Nephron (organoid): ENCODE results near the gene PTTG1.

Experiments used
- H3K27ac Mint-ChIP-seq, 3 experiments: 2 replicates each; pipeline ENCODE4 v1.8.0; 2020; ENCODE audit warnings: mixed read lengths in 3 of 3, mild to moderate bottlenecking in 2 of 3, moderate library complexity in 1 of 3
- H3K27me3 Mint-ChIP-seq: 2 replicates; pipeline ENCODE4 v1.8.0; 2021; ENCODE audit warnings: low read depth, mild to moderate bottlenecking, moderate library complexity, mixed read lengths
- H3K36me3 Mint-ChIP-seq: 2 replicates; pipeline ENCODE4 v1.8.0; 2020; ENCODE audit warnings: low read depth, mixed read lengths
- H3K4me1 Mint-ChIP-seq: 2 replicates; pipeline ENCODE4 v1.8.0; 2020; ENCODE audit warnings: mixed read lengths
- H3K4me3 Mint-ChIP-seq, 3 experiments: 2 replicates each; pipeline ENCODE4 v1.8.0; 2020; ENCODE audit warnings: mild to moderate bottlenecking in 3 of 3, mixed read lengths in 3 of 3, moderate library complexity in 2 of 3
- H3K9me3 Mint-ChIP-seq: 2 replicates; pipeline ENCODE4 v1.8.0; 2020; ENCODE audit warnings: mixed read lengths
- TF ChIP-seq, protein P1 (sequence below), 3 experiments: fragments of 200-600 bp; sonication (generic); IDR thresholded peaks; one replicate each; pipeline ENCODE4 v1.5.0; 2021; ENCODE audit warnings: antibody characterized with exemption in 3 of 3; ENCODE audit not compliant: unreplicated experiment in 3 of 3

The PTTG1 gene

DNA sequence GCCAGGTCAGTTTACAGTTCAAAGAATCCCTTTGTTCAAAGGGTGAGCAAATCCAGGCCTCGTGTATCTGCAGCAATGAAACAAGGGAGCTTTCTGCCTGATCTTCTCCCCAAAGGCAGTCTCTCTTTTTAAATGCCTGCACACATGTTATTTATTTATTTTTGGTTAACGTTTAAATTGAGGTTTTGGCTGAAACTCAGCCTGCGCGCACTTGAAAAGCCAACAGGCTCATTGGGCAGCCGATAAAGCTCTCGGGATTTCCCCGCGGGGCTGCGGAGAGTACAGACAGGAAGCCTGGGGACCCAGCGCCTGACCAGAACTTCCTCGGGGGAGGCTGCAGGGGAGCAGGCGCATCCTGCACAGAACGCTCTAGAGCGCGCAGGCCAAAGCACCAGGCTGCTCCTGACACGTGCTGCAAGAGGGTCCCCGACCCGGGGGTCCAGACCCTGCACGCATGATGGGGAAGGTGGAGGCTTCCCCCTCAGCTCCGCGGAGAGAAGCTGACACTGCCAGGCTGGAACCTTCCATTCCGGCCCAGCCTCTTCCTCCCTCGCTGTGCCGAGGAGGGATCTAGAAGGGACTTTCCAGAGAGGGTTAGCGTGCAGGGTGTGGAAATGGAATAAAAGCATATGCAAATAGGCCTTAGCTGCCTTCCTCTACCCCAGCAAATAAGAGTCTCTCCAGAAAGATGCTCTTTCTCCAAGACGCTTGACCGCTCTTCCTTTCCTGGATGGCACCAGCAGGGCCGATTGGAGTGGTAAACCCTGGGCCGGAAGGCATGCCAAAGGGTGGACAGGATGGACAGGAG, 46.1 kb downstream of the PTTG1 start:
- Mint-ChIP-seq H3K27me3 (peaks cover 4% of the 10 kb centered on the region), H3K4me3 (peak overlapping the region; percentile 48 to 80 (median 74)), H3K9me3 (no peaks in the 10 kb centered on the region), H3K4me1 (peaks cover 40% of the 10 kb centered on the region), H3K27ac (peak overlapping the region; percentile 82 to 94 (median 88)), H3K36me3 (no peaks in the 10 kb centered on the region)
- TF ChIP-seq, protein P1, sequence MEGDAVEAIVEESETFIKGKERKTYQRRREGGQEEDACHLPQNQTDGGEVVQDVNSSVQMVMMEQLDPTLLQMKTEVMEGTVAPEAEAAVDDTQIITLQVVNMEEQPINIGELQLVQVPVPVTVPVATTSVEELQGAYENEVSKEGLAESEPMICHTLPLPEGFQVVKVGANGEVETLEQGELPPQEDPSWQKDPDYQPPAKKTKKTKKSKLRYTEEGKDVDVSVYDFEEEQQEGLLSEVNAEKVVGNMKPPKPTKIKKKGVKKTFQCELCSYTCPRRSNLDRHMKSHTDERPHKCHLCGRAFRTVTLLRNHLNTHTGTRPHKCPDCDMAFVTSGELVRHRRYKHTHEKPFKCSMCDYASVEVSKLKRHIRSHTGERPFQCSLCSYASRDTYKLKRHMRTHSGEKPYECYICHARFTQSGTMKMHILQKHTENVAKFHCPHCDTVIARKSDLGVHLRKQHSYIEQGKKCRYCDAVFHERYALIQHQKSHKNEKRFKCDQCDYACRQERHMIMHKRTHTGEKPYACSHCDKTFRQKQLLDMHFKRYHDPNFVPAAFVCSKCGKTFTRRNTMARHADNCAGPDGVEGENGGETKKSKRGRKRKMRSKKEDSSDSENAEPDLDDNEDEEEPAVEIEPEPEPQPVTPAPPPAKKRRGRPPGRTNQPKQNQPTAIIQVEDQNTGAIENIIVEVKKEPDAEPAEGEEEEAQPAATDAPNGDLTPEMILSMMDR (IDR thresholded peaks at IDR 0.05; ENCODE audit: unreplicated experiment in 3 of 3): no peak

DNA sequence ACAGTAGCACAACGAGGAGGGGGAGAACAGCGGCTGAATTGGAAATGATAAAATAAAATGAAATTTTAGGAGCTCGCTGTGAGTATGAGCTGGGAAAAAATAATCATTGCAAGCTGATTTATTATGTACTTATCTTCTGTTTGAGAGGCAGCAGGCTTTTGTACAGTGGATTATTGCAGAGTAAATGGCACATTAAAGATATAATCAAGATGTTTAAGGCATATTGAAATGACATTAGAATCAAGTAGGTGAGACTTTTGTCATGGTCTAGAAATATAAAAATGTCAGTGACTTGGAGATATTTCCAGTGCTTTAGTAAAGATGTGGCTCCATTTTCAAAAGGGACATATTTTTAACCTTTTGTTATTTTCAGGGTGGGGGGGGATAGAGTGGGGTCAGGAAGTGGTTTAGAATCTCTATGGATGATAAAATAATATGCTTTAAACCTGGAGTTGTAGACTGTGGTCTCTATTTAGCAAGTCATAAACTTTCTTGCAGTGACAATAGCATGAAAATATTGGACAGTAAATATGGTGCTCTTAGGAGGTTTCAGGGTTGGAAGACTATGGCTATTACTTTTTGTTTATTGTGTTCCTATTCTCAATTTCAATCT, 46.8 kb downstream of the PTTG1 start:
- peaks cover 4% of the 10 kb centered on the region for H3K27me3 Mint-ChIP-seq
- peaks cover 44% of the 10 kb centered on the region for H3K4me1 Mint-ChIP-seq
- H3K27ac Mint-ChIP-seq: peak overlapping the region; percentile 82 to 94 (median 88)
- peak overlapping the region; percentile 20 to 80 (median 74) for H3K4me3 Mint-ChIP-seq
- no peaks in the 10 kb centered on the region for H3K36me3 Mint-ChIP-seq
- TF ChIP-seq, protein P1 (IDR thresholded peaks at IDR 0.05; ENCODE audit: unreplicated experiment in 3 of 3): no peak
- H3K9me3 Mint-ChIP-seq: no peaks in the 10 kb centered on the region

GRCh38 chr5:160469156-160470144, 47.8 kb downstream of the PTTG1 start:
- Mint-ChIP-seq H3K4me3 (peak overlapping the region in 2 of 3 experiments; percentile 38 to 46), H3K36me3 (no peaks in the 10 kb centered on the region), H3K9me3 (no peaks in the 10 kb centered on the region), H3K27me3 (peaks cover under 1% of the 10 kb centered on the region), H3K4me1 (peaks cover 46% of the 10 kb centered on the region), H3K27ac (peak overlapping the region; percentile 45 to 84 (median 53))
- TF ChIP-seq, protein P1 (IDR thresholded peaks at IDR 0.05; ENCODE audit: unreplicated experiment in 3 of 3): no peak

- TF ChIP-seq, protein P1 (IDR thresholded peaks at IDR 0.05; ENCODE audit: unreplicated experiment in 3 of 3): no peak
- H3K9me3 Mint-ChIP-seq: no peaks in the 10 kb centered on the region
- peak overlapping the region in 1 of 3 experiments; percentile 37 for H3K4me3 Mint-ChIP-seq
- H3K27me3 Mint-ChIP-seq: no peaks in the 10 kb centered on the region
- no peaks in the 10 kb centered on the region for H3K36me3 Mint-ChIP-seq
- peak overlapping the region; percentile 13 to 62 (median 61) for H3K27ac Mint-ChIP-seq
- H3K4me1 Mint-ChIP-seq: peaks cover 46% of the 10 kb centered on the region
Observed at GRCh38 chr5:160470437-160471361, 49.0 kb downstream of the PTTG1 start.

DNA sequence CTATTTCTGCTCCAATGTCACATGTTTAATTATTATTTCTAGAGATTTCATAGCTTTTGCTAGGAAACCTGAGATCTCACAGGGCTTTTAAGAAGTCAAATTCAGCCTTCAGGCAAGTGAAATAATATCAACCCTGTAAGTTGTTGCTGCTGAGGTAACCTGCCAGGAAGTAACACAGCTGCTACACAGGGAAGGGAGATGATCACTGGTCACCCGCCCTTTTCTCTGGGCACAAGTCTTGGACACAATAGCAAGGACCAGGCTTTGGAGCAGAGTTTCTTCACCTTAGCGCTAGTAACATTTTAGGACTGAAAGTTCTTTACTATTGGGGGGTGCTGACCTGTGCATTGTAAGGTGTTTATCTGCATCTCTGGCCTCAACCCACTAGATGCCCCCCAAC, 50.1 kb downstream of the PTTG1 start:
- no peaks in the 10 kb centered on the region for H3K9me3 Mint-ChIP-seq
- peak overlapping the region in 2 of 3 experiments; percentile 61 to 64 for H3K27ac Mint-ChIP-seq
- TF ChIP-seq, protein P1 (IDR thresholded peaks at IDR 0.05; ENCODE audit: unreplicated experiment in 3 of 3): no peak
- no peak overlapping the region for H3K4me3 Mint-ChIP-seq
- H3K4me1 Mint-ChIP-seq: peaks cover 49% of the 10 kb centered on the region
- peaks cover 3% of the 10 kb centered on the region for H3K27me3 Mint-ChIP-seq
- H3K36me3 Mint-ChIP-seq: no peaks in the 10 kb centered on the region
